Hepatocyte (in vitro differentiated cells): ENCODE data around the gene RAB11FIP3. TPM values are rescaled to one million over a fixed set of nuclear protein-coding genes. Genes with fewer than 3 reads are reported as not detected.

ENCODE experiments used
- DNase-seq: peaks from one replicate; pipeline ENCODE4 v3.0.0-alpha.2; 2016; ENCODE audit warnings: low spot score
- H2AFZ ChIP-seq: fragments of 200-600 bp; sonication (generic); 2 replicates; pipeline ENCODE4 v1.6.0; 2016; ENCODE audit warnings: antibody characterized with exemption, mild to moderate bottlenecking
- H3K27ac ChIP-seq: fragments of 200-600 bp; sonication (generic); 2 replicates; pipeline ENCODE4 v1.5.1; 2016; ENCODE audit warnings: mild to moderate bottlenecking
- H3K27me3 ChIP-seq: fragments of 200-600 bp; sonication (generic); 2 replicates; pipeline ENCODE4 v1.6.1; 2016
- H3K36me3 ChIP-seq: fragments of 200-600 bp; sonication (generic); replicated peaks from 2 replicates; pipeline ENCODE4 v1.5.1; 2016; ENCODE audit warnings: low read depth; ENCODE audit not compliant: insufficient read depth
- H3K4me1 ChIP-seq: fragments of 200-600 bp; sonication (generic); 2 replicates; pipeline ENCODE4 v1.5.1; 2016; ENCODE audit warnings: mild to moderate bottlenecking, moderate library complexity; ENCODE audit not compliant: insufficient read depth
- H3K4me2 ChIP-seq: fragments of 200-600 bp; sonication (generic); 2 replicates; pipeline ENCODE4 v1.6.0; 2016
- H3K4me3 ChIP-seq: fragments of 200-600 bp; sonication (generic); 2 replicates; pipeline ENCODE4 v1.5.1; 2016; ENCODE audit warnings: mild to moderate bottlenecking
- H3K79me2 ChIP-seq: fragments of 200-600 bp; sonication (generic); 2 replicates; pipeline ENCODE4 v1.6.0; 2017; ENCODE audit warnings: mild to moderate bottlenecking
- H3K9me2 ChIP-seq: fragments of 200-600 bp; sonication (generic); replicated peaks from 2 replicates; pipeline ENCODE4 v1.6.0; 2017; ENCODE audit warnings: mild to moderate bottlenecking; ENCODE audit not compliant: insufficient read depth
- H3K9me3 ChIP-seq: fragments of 200-600 bp; sonication (generic); 2 replicates; pipeline ENCODE4 v1.5.1; 2016; ENCODE audit warnings: low read depth, mild to moderate bottlenecking
- H4K20me1 ChIP-seq: fragments of 200-600 bp; sonication (generic); 2 replicates; pipeline ENCODE4 v1.6.0; 2016; ENCODE audit warnings: mild to moderate bottlenecking; ENCODE audit not compliant: insufficient read depth, poor library complexity, severe bottlenecking
- CTCF ChIP-seq: fragments of 200-600 bp; sonication (generic); IDR thresholded peaks from 2 replicates; pipeline ENCODE4 v1.5.1; 2016; ENCODE audit warnings: antibody characterized with exemption, mild to moderate bottlenecking; ENCODE audit not compliant: poor library complexity
- EZH2 ChIP-seq: fragments of 200-600 bp; sonication (generic); IDR thresholded peaks from 2 replicates; pipeline ENCODE4 v1.6.1; 2016; ENCODE audit warnings: antibody characterized with exemption, mild to moderate bottlenecking, borderline replicate concordance
- EZH2phosphoT487 ChIP-seq: fragments of 200-600 bp; sonication (generic); IDR thresholded peaks from one replicate; pipeline ENCODE4 v1.6.1; 2018; ENCODE audit warnings: antibody characterized with exemption, mild to moderate bottlenecking, low read depth, moderate library complexity; ENCODE audit not compliant: unreplicated experiment, severe bottlenecking
- WGBS: methylation state at CpG from one replicate; pipeline ENCODE4 v1.1.6; 2016; ENCODE audit warnings: low lambda C conversion rate; ENCODE audit errors: missing lambda C conversion rate; 5-methylcytosine and 5-hydroxymethylcytosine counted together
- polyA plus RNA-seq: library from polyadenylated mRNA; unstranded; fragments of >200 nt; fragmentation: Nextera tagmentation; extraction: Ambion mirVana; gene quantifications from 2 replicates; pipeline ENCODE4 v1.2.1, GENCODE V29; 2016
- total RNA-seq: library from RNA; depleted of rRNA; stranded (reverse); fragments of >200 nt; gene quantifications from 2 replicates; pipeline ENCODE4 v1.2.3, GENCODE V29; 2014

Gene RAB11FIP3
- total and polyA plus RNA-seq, 2 experiments from 2014 or later, result 47.3 to 72.8 TPM

GRCh38 chr16:426115-426905 is 861 bp downstream of the RAB11FIP3 start:
- Histone ChIP-seq H3K4me3 (peak overlapping the region; percentile 44), H3K27ac (no peak overlapping the region), H3K27me3 (no peaks in the 10 kb centered on the region), H3K79me2 (peaks cover 51% of the 10 kb centered on the region), H3K9me2 (no peaks in the 10 kb centered on the region), H3K9me3 (no peaks in the 10 kb centered on the region), H3K4me2 (peak overlapping the region; percentile 96), H3K36me3 (no peaks in the 10 kb centered on the region), H4K20me1 (peaks cover 28% of the 10 kb centered on the region), H3K4me1 (peaks cover 24% of the 10 kb centered on the region), H2AFZ (no peak overlapping the region)
- TF ChIP-seq EZH2phosphoT487 (no peak), EZH2 (no peak), CTCF (no peak)
- WGBS, result 0% methylated on average over 38 of the region's 97 CpGs
- peak; percentile 36 for DNase-seq

- Histone ChIP-seq H3K4me2 (peak overlapping the region; percentile 96), H3K79me2 (peaks cover 57% of the 10 kb centered on the region), H2AFZ (no peak overlapping the region), H3K9me2 (no peaks in the 10 kb centered on the region), H3K4me1 (peaks cover 24% of the 10 kb centered on the region), H3K27ac (no peak overlapping the region), H4K20me1 (peaks cover 33% of the 10 kb centered on the region), H3K4me3 (peak overlapping the region; percentile 44), H3K36me3 (no peaks in the 10 kb centered on the region), H3K27me3 (no peaks in the 10 kb centered on the region), H3K9me3 (no peaks in the 10 kb centered on the region)
- TF ChIP-seq EZH2phosphoT487 (no peak), CTCF (no peak), EZH2 (no peak)
- 13% methylated on average over 9 of the region's 13 CpGs for WGBS
- no peak for DNase-seq
Observed at GRCh38 chr16:426906-427249, 1.4 kb downstream of the RAB11FIP3 start.

- Histone ChIP-seq H3K9me2 (no peaks in the 10 kb centered on the region), H3K27me3 (no peaks in the 10 kb centered on the region), H2AFZ (no peak overlapping the region), H3K4me1 (peaks cover 24% of the 10 kb centered on the region), H3K79me2 (peaks cover 59% of the 10 kb centered on the region), H3K27ac (no peak overlapping the region), H3K4me2 (peak overlapping the region; percentile 96), H3K4me3 (peak overlapping the region; percentile 44), H3K9me3 (no peaks in the 10 kb centered on the region), H3K36me3 (no peaks in the 10 kb centered on the region), H4K20me1 (peaks cover 34% of the 10 kb centered on the region)
- TF ChIP-seq CTCF, result no peak
- no peak for TF ChIP-seq EZH2
- no peak for TF ChIP-seq EZH2phosphoT487
- no peak for DNase-seq
- 43% methylated on average over 10 of the region's 10 CpGs for WGBS
Observed at GRCh38 chr16:427250-427649, 1.8 kb downstream of the RAB11FIP3 start.
